Measurements from ENCODE around the gene DCAF4. TPM values are rescaled to one million over a fixed set of nuclear protein-coding genes. Genes with fewer than 3 reads are reported as not detected.
A peak's percentile ranks its signal among the peaks of the same experiment; 100 is the strongest.
"Not testable (repeated sequence)": the region's sequence is repeated elsewhere in the genome, so short reads cannot be mapped to it uniquely, and the experiment has no call there.

Gene DCAF4
- total RNA-seq, 1 donor = 12.5 TPM

DNA sequence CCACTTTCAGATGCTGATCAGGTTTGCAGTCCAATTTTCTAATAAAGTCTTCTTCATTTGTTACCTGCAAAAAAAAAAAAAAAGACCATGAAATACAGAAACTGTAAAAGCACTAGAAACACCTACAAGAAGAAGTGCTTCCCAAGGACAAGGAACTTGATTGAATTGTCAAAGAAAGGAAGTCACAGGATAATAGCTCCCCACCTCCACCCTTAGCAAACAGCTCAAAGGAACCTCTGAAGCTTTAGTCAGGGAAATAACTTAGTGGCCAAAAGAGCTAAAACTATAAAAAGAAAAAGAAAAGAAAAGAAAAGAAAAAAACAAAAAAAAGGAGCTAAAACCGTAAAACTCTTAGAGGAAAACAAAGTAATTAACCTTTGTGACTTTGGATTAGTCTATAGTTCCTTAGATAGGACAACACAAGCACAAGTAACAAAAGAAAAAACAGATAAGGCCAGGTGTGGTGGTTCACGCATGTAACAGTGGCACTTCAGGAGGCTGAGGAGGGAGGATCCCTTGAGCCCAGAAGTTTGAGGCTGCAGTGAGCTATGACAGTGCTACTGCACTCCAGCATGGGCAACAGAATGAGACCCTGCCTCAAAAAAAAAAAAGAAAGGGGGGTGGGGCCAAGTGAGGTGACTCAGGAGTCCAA is 72.1 kb downstream of the DCAF4 start:
- TF ChIP-seq CTCF (IDR thresholded peaks at IDR 0.05; ENCODE audit: insufficient read depth, low read depth, low read length) = no peak
- H3K4me3 ChIP-seq (ENCODE audit: low read depth, low read length) = no peak overlapping the region
- DNase-seq (ENCODE audit: low read depth) = no peak

DNA sequence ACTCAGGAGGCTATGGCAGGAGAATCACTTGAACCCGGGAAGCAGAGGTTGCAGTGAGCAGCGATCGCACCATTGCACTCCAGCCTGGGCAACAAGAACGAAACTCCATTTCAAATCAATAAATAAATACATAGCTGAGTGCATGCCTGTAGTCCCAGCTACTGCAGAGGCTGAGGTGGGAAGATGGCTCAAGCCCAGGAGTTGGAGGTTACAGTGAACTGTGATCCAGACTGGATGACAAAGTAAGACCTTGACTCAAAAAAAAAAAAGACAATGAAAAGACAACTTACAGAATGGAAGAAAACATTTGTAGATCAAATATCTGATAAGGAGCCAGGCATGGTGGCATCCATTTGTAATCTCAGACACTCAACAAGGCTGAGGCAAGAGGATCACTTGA is 73.1 kb downstream of the DCAF4 start:
- no peak for TF ChIP-seq CTCF (IDR thresholded peaks at IDR 0.05; ENCODE audit: insufficient read depth, low read depth, low read length)

GRCh38 chr14:73000073-73000472 is 73.8 kb downstream of the DCAF4 start:
- TF ChIP-seq CTCF (IDR thresholded peaks at IDR 0.05; ENCODE audit: insufficient read depth, low read depth, low read length) = no peak
- no peak overlapping the region for H3K4me3 ChIP-seq (ENCODE audit: low read depth, low read length)
- DNase-seq (ENCODE audit: low read depth) = no peak

More for the DNA sequence above, 73.1 kb downstream of the DCAF4 start:
- no peak overlapping the region for H3K4me3 ChIP-seq (ENCODE audit: low read depth, low read length)
- DNase-seq (ENCODE audit: low read depth) = no peak

DNA sequence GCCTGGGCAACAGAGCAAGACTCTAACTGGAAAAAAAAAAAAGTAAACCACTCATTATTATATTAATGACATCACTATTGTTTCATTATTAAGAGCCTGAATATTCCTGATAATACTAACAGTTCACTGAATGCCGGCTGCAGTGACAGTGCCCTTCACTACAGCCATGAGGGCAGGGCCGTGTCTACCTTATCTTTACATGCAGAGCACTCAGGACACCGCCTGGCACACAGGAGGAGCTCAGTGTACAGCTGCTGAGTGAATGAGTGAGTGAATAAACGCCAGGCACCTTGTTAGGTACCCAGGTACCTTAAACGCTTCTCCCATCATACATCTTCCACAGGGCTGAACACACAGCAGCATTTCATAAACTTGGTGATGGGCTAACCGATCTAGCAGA is 77.4 kb downstream of the DCAF4 start:
- DNase-seq (ENCODE audit: low read depth) = no peak
- no peak for TF ChIP-seq CTCF (IDR thresholded peaks at IDR 0.05; ENCODE audit: insufficient read depth, low read depth, low read length)
- H3K4me3 ChIP-seq (ENCODE audit: low read depth, low read length) = no peak overlapping the region

GRCh38 chr14:73004641-73005040 is 78.4 kb downstream of the DCAF4 start:
- H3K4me3 ChIP-seq (ENCODE audit: low read depth, low read length); DNase-seq (ENCODE audit: low read depth): not testable (repeated sequence)

DNA sequence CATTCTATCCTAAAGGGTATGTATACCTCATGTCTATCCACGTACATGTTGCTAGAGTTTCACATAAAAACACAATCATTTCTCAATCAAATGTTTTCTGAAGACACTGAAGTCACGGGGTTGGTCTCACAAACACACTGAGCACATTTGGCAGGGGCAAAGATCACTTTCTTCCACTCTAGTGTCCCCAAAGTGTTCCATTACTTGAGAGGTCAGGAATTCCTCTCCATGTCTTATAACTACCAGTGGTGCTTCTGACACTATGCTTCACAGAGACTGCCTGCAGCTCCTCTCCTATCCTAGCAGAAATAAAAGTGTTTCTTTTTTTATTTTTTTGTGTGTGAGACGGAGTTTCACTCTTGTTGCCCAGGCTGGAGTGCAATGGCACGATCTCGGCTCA is 81.6 kb downstream of the DCAF4 start:
- no peak for DNase-seq (ENCODE audit: low read depth)
- H3K4me3 ChIP-seq (ENCODE audit: low read depth, low read length) = no peak overlapping the region
- no peak for TF ChIP-seq CTCF (IDR thresholded peaks at IDR 0.05; ENCODE audit: insufficient read depth, low read depth, low read length)

DNA sequence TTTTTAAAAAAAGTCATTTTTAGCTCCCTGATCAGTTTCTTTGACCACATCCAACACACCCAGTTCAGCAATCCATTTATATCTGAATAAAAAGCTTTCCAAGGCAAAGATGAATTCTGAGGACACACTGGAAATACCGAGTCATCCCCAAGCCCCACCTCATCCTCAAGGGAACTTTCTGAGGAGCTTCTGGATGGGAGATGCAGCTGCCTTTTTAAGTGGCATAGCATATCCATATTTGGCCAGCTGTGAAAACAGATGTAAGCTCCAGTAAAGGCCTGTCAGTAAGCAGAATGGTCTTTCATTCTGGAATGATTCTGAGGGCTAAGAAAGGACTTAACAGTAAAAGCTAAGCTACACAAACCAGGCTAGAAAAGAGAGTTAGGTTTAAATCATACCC is 82.2 kb downstream of the DCAF4 start:
- DNase-seq (ENCODE audit: low read depth) = peak; percentile 53
- TF ChIP-seq CTCF (IDR thresholded peaks at IDR 0.05; ENCODE audit: insufficient read depth, low read depth, low read length) = no peak
- no peak overlapping the region for H3K4me3 ChIP-seq (ENCODE audit: low read depth, low read length)

Other genes starting within 250 kb of the DCAF4 start
- 6.8 and 10.4 TPM in 2 replicates for gene DPF3, start 32.4 kb upstream of the DCAF4 start, total RNA-seq
- 20.3 and 21.6 TPM in 2 replicates for gene ZFYVE1, start 100.6 kb downstream of the DCAF4 start, total RNA-seq
- gene RBM25, start 132.1 kb downstream of the DCAF4 start, total RNA-seq = 33.8 and 44.0 TPM in 2 replicates
- 41.9 and 57.4 TPM in 2 replicates for gene PSEN1, start 210.0 kb downstream of the DCAF4 start, total RNA-seq

Data from fibroblast of villous mesenchyme (primary cell).